ENCODE results near the gene KIAA0408. TPM values are rescaled to one million over a fixed set of nuclear protein-coding genes. Genes with fewer than 3 reads are reported as not detected.

The KIAA0408 gene
- total RNA-seq, 1 donor, result 1.5 TPM

- no peak for TF ChIP-seq CTCF (IDR thresholded peaks at IDR 0.05; ENCODE audit: insufficient read depth, low read length)
- no peak for DNase-seq (ENCODE audit: low read depth)
- no peak overlapping the region for H3K4me3 ChIP-seq (ENCODE audit: low read depth, low read length)
These were observed 11.4 kb downstream of the KIAA0408 start for GRCh38 chr6:127447780-127448179.

GRCh38 chr6:127446356-127446755, 12.8 kb downstream of the KIAA0408 start:
- no peak overlapping the region for H3K4me3 ChIP-seq (ENCODE audit: low read depth, low read length)
- TF ChIP-seq CTCF (IDR thresholded peaks at IDR 0.05; ENCODE audit: insufficient read depth, low read length), result no peak
- no peak for DNase-seq (ENCODE audit: low read depth)

GRCh38 chr6:127441881-127442280, 17.3 kb downstream of the KIAA0408 start:
- DNase-seq (ENCODE audit: low read depth), result no peak
- TF ChIP-seq CTCF (IDR thresholded peaks at IDR 0.05; ENCODE audit: insufficient read depth, low read length), result no peak
- no peak overlapping the region for H3K4me3 ChIP-seq (ENCODE audit: low read depth, low read length)

GRCh38 chr6:127439718-127440117, 19.5 kb downstream of the KIAA0408 start:
- H3K4me3 ChIP-seq (ENCODE audit: low read depth, low read length), result no peak overlapping the region
- TF ChIP-seq CTCF (IDR thresholded peaks at IDR 0.05; ENCODE audit: insufficient read depth, low read length), result no peak
- DNase-seq (ENCODE audit: low read depth), result no peak

- peak; percentile 13 for DNase-seq (ENCODE audit: low read depth)
- H3K4me3 ChIP-seq (ENCODE audit: low read depth, low read length), result no peak overlapping the region
- TF ChIP-seq CTCF (IDR thresholded peaks at IDR 0.05; ENCODE audit: insufficient read depth, low read length), result no peak
These were observed 22.5 kb downstream of the KIAA0408 start for GRCh38 chr6:127436578-127437110.

- no peak for DNase-seq (ENCODE audit: low read depth)
These were observed 23.5 kb downstream of the KIAA0408 start for GRCh38 chr6:127435626-127436220.

More at GRCh38 chr6:127435626-127436220, 23.5 kb downstream of the KIAA0408 start:
- H3K4me3 ChIP-seq (ENCODE audit: low read depth, low read length), result no peak overlapping the region
- no peak for TF ChIP-seq CTCF (IDR thresholded peaks at IDR 0.05; ENCODE audit: insufficient read depth, low read length)

Measured in fibroblast of the aortic adventitia (primary cell).